GM19372 (cell line): ENCODE measurements around the gene LRRC49.
"Not testable (repeated sequence)": the region's sequence is repeated elsewhere in the genome, so short reads cannot be mapped to it uniquely, and the experiment has no call there.

Source experiments
- ATAC-seq: cut with Tn5 transposase; IDR thresholded peaks from one replicate; pipeline ENCODE4 v1.9.1; 2021; ENCODE audit warnings: mild to moderate bottlenecking, low read depth, moderate library complexity; ENCODE audit not compliant: unreplicated experiment

LRRC49 gene

DNA sequence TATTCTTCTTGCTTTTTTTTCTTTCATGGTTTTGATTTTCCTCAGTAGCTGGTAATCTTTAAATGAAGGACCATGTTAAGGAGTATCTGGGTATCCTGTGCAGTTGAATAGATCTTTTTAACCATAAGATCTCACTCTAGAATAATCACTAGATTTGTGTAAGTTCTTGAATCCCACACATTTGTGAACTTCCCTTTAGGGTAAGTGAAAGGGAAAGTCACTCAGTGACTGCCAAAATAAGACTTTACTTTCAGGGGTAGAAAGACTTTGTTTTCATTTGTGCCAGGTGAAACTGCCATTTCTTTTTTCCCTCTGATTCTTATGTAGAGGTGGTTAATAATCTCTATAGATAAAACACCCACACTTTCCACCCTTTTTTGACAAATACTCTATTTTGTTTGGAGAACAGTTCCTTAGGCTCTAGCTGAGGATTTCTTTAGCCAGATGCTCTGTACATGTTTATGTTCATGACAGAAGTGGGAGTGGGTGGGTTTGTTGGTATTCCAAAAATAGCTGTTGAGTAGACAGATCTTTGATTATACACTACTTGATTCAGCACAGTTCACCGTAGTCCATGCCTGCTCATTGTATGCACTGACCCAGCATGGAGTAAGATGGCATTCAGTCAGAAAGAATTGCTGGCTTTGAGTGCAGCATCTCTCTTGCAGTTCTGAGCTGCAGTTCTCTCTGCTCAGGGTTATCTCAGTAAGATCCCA lies 28.5 kb downstream of the LRRC49 start:
- no peak for ATAC-seq

DNA sequence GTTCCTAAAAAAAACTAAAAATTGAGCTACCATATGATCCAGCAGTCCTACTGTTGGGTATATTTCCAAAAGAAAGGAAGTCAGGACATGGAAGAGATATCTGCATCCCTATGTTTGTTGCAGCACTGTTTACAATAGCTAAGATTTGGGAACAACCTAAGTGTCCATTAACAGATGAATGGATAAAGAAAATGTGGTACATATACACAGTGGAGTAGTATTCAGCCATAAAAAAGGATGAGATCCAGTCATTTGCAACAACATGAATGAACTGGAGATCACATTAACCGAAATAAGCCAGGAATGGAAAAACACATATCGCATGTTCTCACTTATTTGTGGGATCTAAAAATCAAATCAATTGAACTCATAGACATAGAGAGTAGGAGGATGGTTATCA lies 29.5 kb downstream of the LRRC49 start:
- ATAC-seq, result no peak

DNA sequence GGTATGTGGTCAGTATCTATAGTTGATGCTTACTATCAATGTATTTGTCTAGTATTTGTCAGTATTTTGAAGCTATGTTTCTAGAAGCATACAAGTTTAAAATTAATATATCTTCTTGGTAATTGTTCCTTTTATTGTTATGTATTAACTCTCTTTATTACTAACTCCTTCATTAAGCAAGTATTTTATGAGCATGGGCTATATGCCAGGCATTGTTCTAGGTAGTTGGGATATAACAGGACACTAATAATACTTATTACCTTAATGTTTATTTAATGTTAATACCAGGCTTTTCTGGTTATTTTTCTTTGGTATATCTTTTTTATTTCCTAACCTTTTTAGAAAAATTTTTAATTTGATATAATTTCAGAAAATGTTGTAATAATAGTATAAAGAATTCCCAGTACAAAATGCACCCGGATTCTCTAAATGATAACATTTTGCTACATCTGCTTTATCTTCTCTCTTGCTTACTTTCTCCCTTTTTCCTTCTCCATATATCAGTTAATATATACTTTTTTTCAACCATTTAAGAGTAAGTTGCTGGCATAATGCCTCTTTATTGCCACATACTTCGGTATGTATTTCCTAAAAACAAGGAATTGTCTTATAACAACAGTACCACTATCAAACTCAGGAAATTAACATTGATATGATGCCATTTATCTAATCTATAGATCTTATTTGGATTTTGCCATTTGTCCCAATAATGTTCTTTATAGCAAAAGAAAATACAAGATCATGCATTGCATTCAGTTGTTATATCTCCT lies 30.9 kb downstream of the LRRC49 start:
- no peak for ATAC-seq

DNA sequence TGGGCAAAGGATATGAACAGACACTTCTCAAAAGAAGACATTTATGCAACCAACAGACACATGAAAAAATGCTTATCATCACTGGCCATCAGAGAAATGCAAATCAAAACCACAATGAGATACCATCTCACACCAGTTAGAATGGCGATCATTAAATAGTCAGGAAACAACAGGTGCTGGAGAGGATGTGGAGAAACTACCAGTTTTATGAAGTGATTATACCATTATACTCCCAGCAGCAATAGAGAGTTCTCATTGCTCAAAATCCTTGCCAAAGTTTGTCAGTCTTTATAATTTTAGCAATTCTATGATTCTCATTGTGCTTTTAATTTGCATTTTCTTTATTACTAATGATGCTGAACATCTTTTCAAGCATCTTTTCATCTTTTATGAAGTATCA lies 34.3 kb downstream of the LRRC49 start:
- not testable (repeated sequence) for ATAC-seq

DNA sequence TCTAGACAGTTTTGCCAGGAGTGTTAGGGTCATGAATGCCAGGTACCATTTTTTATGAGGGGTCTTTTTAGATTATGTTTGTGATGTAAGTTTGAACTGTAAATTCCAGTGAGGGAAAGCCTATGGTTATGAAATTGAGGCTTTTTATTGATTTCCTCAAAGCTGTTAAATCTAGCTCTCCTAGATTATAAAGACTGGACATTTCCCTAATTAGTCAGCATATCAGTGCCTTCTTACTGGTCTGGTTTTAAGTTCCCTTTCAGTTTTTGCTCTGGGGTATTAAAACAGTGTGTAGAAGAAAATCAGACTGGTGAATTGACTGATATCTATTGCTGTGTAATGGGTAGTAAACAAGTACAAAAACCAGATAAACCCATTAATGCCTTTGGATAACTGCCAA lies 39.2 kb downstream of the LRRC49 start:
- ATAC-seq, result no peak

DNA sequence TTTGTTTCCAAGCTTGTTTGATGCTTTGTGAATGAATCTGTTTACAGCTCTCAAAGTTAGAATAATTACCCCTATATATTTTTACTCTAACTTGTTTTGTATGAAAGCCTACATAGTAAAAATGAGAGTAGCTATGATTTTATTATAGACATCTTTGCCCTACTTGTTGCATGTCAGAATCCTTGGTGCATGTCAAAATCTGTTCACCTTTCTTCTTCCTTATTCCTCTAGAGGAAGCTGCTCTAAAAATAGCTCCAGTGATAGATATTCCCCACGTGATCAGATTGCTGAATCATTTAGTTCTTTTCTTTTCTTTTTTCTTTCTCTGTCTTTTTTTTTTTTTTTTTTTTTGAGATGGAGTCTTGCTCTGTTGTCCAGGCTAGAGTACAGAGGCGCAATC lies 39.8 kb downstream of the LRRC49 start:
- ATAC-seq, result no peak

DNA sequence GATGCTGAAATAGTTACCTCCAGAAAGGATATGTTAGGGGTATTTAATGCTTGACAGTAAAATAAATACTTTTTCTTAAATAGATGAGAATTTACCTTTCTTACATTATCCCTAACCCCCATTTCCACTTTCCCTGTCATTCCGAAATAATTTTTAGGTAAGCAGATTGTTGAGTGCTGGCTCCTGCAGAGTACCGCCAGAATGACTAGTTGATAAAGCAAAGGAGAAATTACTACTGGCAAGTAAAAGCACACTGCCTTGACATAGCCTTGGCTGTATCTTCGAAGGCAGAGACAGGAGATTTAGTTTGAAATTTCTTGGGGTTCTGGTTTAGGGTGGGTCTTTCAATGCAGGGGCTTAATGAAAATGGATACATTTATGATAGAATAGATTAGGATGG lies 40.8 kb downstream of the LRRC49 start:
- no peak for ATAC-seq

DNA sequence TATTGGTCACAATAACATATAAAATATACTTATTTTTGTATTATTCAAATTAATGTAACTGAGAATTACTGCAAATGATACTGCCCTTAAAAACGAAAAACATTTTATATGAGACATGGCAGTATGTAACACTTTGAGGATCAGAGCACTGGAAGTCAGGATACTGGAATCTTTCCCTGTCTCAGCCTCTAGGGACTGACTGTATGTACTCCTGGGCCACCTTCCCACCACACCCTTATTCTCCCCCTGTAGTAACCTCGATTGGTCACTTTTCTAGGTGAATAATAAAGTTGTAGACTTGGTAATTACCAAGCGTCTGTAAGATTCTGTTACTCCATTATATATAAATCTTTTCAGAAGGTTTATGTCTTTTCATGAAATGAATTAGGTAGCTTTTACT lies 43.0 kb downstream of the LRRC49 start:
- ATAC-seq, result no peak

DNA sequence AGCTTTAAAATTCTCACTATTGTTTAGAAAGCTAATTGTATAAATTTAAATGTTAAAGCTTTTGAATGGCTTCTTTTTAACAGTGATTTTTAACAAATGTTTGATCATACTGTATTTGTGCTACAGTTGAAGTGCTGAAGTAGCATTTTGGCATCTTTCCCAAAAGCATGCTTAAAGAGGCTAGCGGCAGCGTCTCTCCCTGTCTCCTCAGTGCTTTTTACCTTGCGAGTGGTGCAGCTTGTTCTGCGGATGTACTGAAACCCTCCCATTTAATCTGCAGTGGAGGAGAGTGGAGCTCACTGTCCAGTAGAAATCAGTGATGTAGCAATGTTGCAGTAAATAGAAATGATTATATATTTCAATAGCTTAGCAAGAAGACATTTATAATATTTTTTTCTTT lies 43.7 kb downstream of the LRRC49 start:
- no peak for ATAC-seq

DNA sequence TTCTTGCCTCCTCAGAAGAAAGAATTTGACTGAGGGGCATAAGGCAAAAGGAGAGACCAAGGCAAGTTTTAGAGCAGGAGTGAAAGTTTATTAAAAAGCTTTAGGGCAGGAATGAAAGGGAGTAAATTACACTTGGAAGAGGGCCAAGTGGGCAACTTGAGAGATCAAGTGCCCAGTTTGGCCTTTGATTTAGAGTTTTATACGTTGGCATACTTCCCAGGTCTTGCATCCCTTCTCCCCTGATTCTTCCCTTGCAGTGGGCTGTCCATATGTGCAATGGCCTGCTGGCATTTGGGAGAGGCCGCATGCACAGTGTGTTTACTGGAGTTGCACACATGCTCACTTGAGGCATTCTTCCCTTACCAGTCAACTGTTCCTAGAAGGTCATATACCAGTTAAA lies 50.7 kb downstream of the LRRC49 start:
- ATAC-seq, result not testable (repeated sequence)

DNA sequence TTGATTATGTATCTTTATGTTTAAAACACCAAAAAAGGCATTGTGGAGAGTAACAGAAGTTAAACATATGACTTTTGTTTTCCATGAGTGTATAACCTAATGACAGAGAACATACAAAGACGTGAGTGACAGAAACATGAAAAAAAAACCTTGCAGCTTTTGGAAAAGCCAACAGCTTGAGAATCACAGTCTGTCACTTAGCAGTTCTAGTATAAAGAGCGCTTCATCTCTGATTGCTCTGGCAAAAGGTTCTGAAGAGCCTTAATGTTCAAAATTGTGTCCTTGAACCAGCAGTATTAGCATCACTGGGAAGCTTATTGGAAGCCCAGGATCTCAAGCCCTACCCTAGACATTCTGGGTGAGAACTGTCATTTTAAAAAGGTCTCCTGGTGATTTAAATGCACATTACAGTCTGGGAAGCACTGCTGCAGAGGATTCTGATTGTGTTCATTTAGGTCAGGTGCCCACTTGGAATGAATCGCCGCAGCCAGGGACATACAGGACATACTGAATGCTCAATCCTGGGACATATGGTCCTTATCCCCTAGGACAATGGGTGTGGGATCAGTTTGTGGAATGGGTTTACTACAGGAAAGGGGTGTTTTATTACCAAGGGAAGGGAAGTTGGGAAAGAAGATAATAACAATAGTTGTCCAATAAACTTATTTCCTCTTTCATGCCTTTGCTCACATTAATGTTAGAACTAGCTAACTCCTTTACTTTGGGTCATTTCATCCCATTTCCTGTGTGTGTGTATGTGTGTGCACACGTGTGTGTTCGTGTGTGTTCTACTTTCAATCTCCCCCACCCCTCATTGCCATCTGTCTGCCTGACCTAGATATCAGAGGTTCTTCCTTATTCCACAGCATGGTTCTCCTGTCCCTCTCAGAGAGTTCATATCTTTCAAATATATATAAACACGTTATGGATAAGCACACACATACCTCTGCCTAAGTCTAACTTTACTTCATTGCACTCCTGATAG lies 55.0 kb downstream of the LRRC49 start:
- no peak for ATAC-seq

DNA sequence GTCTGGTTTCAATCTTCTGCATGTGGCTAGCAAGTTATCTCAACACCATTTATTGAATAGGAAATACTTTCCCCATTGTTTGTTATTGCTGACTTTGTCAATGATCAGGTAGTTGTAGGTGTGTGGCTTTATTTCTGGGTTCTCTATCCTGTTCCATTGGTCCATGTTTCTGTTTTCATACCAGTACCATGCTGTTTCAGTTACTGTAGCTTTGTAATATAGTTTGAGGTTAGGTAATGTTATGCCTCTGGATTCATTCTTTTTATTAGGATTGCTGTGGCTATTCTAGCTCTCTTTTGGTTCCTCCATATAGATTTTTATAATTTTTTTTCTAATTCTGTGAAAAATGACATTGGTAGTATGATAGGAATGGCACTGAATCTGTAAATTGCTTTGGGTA lies 58.3 kb downstream of the LRRC49 start:
- no peak for ATAC-seq

DNA sequence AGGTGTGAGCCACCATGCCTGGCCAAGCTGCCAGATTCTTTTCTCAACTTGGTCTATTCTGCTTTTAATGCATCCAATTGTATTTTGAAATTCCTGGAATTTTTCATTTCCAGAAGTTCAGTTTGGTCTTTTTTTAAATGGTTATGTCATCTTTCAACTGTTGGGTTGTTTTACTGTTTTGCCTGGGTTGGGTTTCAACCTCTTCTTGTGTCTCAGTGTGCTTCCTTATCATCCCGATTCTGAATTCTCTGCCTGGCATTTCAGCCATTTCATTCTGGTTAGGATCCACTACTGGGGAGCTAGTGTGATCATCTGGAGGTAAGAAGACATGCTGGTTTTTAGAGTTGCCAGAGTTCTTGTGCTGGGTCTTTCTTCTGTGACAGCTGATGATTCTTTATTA lies 61.5 kb downstream of the LRRC49 start:
- ATAC-seq, result no peak

DNA sequence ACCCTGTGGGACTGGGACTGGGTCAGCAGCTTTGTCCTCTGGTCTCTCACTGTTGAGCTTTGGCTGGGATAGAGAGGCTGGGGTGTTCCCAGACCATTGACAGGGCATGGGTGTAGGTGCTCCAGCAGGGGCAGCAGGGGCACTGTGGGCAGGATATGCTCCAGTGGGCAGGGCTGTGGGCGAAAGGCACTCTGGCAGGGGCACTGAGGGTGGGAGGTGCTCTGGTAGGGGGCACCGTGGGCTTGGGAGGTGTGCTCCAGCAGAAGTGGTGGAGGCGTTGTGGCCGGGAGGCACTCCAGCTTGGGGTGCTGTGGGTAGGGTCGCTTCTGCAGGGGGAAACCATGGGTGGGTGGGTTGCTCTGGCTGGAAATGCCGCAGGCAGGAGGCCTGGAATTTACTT lies 62.1 kb downstream of the LRRC49 start:
- ATAC-seq, result no peak

DNA sequence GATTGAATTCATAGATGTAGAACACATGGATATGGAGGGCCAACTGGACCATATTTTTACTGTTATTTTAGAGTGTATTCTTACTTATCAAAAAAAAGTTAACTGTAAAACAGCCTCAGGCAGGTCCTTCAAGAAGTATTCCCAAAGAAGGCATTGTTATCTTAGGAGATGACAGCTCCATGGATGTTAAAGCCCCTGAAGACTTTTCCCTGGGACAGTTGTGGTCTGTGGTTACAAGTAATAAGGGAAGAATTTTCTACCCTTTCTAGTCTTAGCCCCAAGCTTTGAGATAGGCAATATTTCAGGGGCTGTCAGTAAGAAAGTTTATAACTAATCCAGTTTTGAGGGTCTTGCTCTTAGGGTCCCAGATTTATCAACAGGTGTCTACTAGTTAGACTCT lies 62.5 kb downstream of the LRRC49 start:
- ATAC-seq, result no peak

DNA sequence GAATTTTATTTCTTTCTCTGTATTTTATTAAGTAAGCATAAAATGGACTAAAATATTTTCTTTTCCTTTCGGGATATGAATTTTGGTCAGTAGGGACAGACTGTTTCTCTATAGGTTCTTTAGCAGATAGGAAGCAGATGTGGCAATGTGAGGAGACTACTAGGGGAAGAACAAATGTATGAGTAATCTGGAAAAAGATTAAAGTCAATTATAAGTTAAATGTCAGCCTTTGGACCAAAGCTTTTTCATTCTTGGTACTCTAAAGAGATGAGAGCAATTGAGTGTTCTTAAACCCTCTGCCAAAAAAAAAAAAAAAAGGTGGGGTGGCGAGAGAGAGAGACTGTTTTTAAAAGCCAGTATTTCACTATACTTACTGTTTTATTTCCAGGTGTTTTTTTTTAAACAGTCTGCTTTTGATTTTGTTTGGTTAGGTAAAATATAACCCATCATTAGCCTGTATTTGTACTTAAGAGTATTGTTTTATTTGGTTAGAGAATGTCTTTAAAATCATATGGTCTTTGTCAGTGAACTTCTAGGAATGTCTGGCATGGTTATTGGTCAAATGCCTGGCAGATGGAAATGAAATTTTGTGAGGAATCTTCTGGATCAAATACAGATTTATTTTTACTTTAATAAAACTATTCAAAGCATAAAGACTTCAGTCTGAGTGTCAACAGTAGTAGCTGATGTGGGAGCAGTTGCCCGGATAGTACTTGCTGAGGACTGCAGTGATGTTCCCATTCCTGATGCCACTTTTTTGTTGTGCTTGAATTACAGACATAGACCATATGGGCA lies 63.8 kb downstream of the LRRC49 start:
- ATAC-seq, result no peak

DNA sequence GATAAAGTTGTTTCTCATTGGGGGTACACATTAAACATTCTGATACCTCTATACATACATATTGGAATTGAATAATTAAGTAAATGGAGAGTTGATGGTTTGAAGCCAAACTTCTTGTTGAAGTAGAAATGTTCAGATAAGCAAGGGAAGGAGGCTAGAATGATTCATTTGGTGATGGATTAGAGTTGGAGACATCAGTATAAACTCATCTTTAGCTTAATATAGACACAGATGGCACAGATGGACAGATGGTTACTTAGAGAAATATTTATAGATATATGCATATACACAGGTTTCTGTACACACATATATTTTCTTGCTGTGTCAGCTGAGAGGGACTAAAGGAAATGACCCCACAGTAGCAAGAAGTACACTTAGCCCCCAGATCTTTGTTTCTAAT lies 69.5 kb downstream of the LRRC49 start:
- ATAC-seq, result no peak

DNA sequence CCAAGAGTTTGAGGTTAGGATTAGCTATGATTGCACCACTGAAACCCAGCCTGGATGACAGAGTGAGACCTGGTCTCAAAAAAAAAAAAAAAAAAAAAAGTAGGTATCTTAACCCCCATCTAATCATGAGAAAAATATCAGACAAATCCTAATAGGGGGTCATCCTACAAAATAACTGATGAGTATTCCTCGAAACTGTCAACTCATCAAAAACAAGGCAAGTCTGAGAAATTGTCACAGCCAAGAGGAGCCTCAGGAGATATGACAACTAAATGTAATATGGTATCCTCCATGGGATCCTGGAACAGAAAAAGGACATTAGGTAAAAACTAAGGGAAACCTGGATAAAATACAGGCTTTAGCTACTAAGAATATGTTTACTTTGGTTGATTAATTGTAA lies 70.6 kb downstream of the LRRC49 start:
- no peak for ATAC-seq

DNA sequence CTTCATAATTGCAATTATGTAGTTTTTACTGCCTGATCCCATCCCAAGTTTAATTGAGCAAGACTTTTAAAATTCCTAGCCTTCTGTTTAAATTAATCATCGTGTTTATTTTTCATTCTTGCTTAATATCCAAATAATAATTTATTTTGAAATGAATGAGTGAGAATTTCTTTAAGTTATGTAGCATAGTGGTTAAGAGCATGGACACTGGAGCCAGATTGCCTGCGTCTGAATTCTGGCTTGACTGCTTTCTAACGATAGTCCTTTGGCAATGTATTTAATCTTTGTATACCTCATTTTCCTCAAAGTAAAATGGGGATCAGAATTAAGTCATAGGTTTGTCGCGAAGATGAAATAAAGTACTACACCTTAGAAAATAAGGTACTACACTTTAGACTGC lies 71.4 kb downstream of the LRRC49 start:
- ATAC-seq, result no peak

DNA sequence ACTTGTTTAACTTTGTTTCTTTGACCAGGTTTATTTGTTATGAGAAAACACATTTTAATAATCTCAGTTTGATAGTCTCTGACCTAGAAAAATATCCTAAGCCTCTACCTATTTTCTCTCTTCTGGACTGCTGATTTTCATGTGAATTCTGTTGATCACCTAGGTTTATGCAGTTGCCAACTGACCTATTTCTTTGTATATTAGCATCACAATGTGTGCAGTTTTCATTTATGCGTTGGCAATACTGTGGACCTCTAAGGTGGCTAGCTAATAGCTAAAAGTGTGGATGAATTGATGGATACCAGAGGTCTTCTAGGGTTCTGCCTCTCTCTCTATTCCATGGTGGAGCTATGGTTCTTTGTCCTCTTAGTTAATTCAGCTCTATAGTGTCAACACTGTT lies 72.1 kb downstream of the LRRC49 start:
- ATAC-seq, result no peak
